GM12801 (cell line): ENCODE data around the gene PLB1.

Experiments used
- TF ChIP-seq, protein P1 (sequence below): IDR thresholded peaks from one replicate; pipeline ENCODE4 v1.5.1; 2011; ENCODE audit warnings: control low read depth; ENCODE audit not compliant: insufficient read length; ENCODE audit errors: extremely low read depth

The PLB1 gene

GRCh38 chr2:28580078-28580477 lies 84.2 kb downstream of the PLB1 start:
- TF ChIP-seq, protein P1, sequence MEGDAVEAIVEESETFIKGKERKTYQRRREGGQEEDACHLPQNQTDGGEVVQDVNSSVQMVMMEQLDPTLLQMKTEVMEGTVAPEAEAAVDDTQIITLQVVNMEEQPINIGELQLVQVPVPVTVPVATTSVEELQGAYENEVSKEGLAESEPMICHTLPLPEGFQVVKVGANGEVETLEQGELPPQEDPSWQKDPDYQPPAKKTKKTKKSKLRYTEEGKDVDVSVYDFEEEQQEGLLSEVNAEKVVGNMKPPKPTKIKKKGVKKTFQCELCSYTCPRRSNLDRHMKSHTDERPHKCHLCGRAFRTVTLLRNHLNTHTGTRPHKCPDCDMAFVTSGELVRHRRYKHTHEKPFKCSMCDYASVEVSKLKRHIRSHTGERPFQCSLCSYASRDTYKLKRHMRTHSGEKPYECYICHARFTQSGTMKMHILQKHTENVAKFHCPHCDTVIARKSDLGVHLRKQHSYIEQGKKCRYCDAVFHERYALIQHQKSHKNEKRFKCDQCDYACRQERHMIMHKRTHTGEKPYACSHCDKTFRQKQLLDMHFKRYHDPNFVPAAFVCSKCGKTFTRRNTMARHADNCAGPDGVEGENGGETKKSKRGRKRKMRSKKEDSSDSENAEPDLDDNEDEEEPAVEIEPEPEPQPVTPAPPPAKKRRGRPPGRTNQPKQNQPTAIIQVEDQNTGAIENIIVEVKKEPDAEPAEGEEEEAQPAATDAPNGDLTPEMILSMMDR, result no peak

GRCh38 chr2:28581312-28581711 lies 85.5 kb downstream of the PLB1 start:
- TF ChIP-seq, protein P1, result no peak

GRCh38 chr2:28582152-28582551 lies 86.3 kb downstream of the PLB1 start:
- TF ChIP-seq, protein P1, result no peak

DNA sequence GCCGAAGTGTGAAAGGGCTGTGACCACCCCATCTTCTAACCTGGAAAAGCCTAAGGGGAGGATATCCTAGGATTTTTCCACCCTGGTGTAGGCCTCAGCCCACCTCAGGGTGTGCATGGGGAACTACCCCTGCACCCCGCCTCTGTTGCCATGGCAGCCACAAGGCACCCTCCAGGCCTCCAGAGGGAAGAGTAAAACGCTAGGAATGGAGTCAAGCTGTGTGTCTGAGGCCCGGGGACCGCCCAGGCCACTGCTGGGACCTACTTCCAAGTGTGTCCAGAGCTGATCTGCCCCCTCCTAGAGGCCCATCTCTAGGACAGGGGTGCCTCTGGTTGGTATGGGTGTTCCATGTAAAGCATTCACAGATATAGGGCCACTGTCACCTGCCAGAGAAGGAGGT lies 86.7 kb downstream of the PLB1 start:
- TF ChIP-seq, protein P1, result no peak

- TF ChIP-seq, protein P1, result no peak
These were observed 88.2 kb downstream of the PLB1 start for GRCh38 chr2:28583899-28584553.

GRCh38 chr2:28586867-28587266 lies 91.0 kb downstream of the PLB1 start:
- TF ChIP-seq, protein P1, result no peak

DNA sequence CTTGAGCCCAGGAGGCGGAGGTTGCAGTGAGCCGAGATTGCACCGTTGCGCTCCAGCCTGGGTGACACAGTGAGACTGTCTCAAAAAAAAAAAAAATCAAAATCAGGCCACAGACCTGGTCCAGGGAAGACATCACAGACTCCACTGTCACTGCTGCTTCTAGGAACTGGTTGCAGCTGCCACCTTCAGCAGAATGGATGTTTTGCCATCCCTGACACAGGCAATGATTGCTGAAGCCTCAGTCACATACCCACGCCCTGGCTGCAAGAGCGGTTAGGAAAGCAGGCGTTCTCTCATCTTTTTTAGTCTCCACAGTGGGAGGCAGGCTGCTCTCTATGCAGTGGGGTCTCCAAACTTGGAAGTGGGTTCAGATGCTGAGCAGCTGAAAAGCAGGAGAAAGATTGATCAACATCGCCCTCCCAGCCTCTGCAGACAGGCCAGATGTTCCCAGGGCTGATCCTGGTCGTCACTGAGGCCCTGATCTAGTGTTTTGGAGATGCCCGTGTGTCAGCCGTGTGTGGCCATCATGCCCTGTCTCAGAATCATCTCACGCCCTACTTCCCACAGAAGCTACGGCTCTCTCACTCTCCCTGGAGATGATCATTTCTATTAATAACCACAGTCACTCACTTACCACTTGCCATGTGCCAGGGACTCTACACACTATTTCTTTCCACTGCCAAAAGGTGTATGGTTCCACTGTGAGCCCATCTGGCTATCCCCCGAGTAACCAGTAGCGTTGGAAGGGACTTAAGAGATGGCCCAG lies 91.8 kb downstream of the PLB1 start:
- TF ChIP-seq, protein P1, result no peak
